VCaP (cell line): ENCODE results near the gene PLPP3.

ENCODE experiments used
- H3K27ac ChIP-seq: fragments of 450-650 bp; 2 replicates; pipeline ENCODE4 v1.5.1; 2017
- TF ChIP-seq, protein P1 (sequence below): fragments of 450-650 bp; conservative IDR thresholded peaks from 2 replicates; pipeline ENCODE4 v1.5.1; 2017; ENCODE audit warnings: mild to moderate bottlenecking, moderate library complexity

The PLPP3 gene

DNA sequence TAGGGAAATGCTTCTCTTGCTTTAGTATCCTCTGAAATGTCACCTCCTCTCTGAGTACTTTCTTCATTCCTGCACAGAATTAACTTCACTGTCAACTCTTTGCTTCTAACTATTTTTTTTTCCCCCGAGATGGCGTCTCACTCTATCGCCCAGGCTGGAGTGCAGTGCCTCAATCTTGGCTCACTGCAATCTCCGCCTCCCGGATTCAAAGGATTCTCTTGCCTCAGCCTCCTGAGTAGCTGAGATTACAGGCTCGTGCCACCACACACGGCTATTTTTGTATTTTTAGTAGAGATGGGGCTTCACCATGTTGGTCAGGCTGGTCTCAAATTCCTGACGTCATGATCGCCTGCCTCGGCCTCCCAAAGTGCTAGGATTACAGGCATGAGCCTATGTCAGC lies 1.4 kb upstream of the PLPP3 start:
- H3K27ac ChIP-seq, result no peak overlapping the region
- TF ChIP-seq, protein P1, sequence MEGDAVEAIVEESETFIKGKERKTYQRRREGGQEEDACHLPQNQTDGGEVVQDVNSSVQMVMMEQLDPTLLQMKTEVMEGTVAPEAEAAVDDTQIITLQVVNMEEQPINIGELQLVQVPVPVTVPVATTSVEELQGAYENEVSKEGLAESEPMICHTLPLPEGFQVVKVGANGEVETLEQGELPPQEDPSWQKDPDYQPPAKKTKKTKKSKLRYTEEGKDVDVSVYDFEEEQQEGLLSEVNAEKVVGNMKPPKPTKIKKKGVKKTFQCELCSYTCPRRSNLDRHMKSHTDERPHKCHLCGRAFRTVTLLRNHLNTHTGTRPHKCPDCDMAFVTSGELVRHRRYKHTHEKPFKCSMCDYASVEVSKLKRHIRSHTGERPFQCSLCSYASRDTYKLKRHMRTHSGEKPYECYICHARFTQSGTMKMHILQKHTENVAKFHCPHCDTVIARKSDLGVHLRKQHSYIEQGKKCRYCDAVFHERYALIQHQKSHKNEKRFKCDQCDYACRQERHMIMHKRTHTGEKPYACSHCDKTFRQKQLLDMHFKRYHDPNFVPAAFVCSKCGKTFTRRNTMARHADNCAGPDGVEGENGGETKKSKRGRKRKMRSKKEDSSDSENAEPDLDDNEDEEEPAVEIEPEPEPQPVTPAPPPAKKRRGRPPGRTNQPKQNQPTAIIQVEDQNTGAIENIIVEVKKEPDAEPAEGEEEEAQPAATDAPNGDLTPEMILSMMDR, result no peak

DNA sequence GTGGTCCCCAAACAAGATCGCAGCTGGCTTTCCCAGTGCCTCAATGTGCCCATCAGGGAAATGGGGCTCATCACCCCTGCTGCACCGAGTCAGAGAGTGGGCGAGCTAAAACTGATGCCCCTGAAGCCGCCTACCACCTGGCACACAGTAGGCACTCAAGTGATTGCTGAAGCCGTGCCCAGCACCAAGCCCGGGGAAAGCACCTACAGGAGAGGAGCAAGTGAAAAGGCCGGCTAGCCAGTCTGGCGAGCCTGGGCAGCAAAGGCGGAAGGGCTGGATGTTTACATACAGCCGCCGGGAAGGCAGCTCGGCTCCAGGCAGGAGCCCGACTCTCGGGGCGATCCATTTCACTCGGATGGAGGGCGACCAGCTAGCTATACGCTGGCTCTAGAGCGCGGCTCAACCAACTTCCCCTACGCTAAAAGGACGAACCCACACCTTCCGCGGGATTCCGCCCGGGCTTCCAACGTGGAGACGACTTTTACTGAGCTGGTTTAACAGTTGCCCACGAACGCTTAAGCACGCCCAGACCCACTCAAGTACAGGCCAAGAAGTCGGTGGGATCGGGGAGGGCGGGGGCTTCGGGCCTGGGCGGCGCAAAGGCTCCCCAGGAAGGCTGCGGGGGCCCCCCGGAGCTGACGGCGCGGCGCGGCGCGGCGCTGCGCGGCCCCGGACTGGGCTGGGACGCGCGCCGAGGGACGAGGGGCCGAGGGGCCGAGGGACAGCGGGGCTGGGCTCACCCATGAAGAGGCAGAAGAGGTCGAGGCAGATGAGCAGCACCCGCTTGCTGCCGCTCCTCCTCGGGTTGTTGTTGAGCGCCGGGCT lies 1.0 kb downstream of the PLPP3 start:
- peak overlapping the region; percentile 93 for H3K27ac ChIP-seq
- TF ChIP-seq, protein P1, result no peak

DNA sequence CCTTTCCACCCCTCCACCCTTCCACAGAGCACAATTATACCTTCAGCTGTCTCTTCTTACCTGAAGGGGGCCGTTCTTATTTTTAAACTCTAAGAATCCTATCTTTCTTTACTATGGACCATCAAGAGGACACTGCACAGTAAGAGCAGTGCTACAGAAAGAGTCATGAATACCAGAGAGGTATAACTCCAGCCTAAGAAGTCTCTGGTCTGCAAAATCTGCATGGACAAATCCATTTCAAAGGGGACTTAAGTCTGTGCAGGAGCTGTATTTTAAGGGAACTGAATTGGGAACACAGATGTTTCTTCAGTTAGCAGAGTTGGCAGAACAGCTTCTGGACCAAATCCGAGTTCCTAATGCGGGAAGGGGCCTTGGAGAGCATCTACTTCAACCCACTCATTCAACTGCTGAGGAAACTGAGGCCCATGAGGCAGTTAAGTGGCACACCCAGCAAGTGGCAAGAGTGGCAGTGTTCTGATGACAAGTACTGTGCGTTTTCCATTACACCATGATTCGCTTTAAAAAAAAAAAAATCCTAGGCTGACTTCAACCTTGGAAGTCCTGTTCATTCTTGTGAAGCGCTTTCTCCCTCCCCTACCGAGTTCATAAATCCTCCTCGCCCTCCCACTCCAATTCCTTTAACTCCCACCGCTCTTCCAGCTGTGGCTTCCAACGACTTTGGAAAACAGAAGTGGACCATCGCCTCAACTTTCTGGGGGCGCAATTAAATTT lies 1.8 kb downstream of the PLPP3 start:
- peak overlapping the region; percentile 93 for H3K27ac ChIP-seq
- TF ChIP-seq, protein P1, result peak; percentile 29; the same call in 1 of the 2 replicates

DNA sequence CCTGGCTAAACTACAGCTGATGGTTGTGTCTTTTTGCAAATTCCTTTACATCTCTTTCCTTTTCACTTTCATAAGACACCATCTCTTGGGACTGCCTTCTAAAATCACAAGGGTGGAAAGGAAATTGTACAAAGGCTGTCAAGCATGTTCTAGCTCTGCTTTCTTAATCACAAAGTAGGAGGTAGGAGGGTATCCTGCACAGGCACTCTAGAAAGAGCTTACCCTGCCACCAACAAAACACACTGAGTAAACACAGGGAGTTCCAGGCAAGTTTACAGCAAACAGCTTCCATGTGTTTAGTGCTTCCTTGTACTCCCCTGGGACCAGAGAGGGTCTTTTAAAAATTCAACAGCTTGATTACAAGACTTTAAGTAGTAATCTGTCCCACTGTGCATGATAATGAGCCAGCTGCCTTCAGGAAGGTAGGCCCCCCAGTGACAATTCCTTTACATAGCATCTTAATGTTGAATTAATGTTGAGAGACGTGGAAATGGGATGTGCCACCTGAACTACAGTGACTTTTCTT lies 2.4 kb downstream of the PLPP3 start:
- peak overlapping the region; percentile 93 for H3K27ac ChIP-seq

DNA sequence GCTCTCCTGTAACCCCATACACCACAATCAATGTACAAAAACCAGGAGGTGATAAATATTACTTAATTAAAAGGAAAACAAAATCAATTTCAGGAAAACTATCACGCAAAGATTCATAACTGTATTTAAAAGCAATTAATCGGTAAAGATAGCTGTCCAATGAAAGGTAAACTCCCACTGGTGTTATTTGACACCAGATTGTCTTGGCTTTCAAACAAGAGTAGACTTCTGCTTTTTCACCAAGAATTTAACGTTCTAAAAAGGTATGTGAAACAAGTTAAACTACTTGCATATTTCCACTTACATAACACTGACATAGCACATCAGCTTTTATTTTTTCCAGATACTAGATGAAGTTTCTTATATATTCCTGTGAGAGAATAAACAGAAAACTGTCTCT lies 3.5 kb downstream of the PLPP3 start:
- no peak overlapping the region for H3K27ac ChIP-seq
- TF ChIP-seq, protein P1, result no peak

More for the DNA sequence above, 2.4 kb downstream of the PLPP3 start:
- TF ChIP-seq, protein P1, result peak; percentile 59

DNA sequence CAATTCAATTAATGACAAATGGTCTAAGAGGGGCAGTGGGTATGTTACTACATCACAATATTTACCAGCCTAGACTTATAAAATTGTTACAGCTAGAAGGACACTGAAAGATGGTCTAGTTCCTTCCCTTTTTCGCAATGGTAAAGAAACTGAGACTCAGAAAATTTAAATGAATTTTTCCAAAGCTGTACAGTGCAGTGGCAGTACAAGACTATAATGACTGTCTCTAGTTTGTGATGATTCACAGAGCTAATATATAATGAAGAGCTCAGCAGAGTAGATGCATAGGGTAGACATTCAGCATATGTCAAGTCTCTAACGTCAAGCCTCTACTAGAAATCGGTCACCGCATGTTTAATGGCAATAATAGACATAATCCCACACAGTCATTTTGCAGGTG lies 4.6 kb downstream of the PLPP3 start:
- no peak overlapping the region for H3K27ac ChIP-seq
- TF ChIP-seq, protein P1, result no peak

DNA sequence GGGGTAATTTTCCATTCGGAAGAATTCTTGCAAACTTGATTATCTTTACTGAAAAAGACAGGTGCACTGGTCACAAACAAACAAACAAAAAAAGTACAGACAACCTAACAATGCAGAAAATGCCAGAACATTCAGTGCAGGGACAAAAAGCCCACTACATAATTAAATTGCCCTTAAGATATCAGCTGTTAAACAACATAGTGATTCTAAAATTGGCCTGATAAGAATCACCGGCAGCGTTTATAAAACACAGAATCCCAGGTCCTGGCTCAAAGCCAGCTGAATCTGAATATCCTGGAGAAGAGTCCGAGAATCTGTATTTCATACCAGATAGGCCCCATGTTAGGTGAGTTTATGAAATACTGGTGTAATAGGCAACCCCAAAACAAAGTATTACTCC lies 6.1 kb downstream of the PLPP3 start:
- H3K27ac ChIP-seq, result peak overlapping the region; percentile 54
- TF ChIP-seq, protein P1, result no peak
